GM23338 (cell line): Measurements from ENCODE around the gene ZNRD2. TPM values are rescaled to one million over a fixed set of nuclear protein-coding genes. Genes with fewer than 3 reads are reported as not detected.

Source experiments
- ATAC-seq: fragments of 200-7000 bp; cut with Tn5 transposase; 3 replicates; pipeline ENCODE4 v1.9.1; 2020
- DNase-seq: peaks from one replicate; pipeline ENCODE4 v3.0.0-alpha.2; 2015; ENCODE audit warnings: low spot score
- H2AFZ ChIP-seq: fragments of 200-600 bp; sonication (generic); 2 replicates; pipeline ENCODE4 v1.8.0; 2016; ENCODE audit warnings: antibody characterized with exemption, mild to moderate bottlenecking, moderate library complexity
- H3F3A ChIP-seq: fragments of 200-600 bp; sonication (generic); replicated peaks from 2 replicates; pipeline ENCODE4 v1.8.0; 2017; ENCODE audit warnings: antibody characterized with exemption, mixed run types, low read depth
- H3K27ac ChIP-seq: fragments of 200-600 bp; sonication (generic); 2 replicates; pipeline ENCODE4 v1.6.1; 2016; ENCODE audit warnings: low read depth
- H3K27me3 ChIP-seq: fragments of 200-600 bp; sonication (generic); 2 replicates; pipeline ENCODE4 v1.8.0; 2016; ENCODE audit warnings: mild to moderate bottlenecking, mixed run types, moderate library complexity; ENCODE audit not compliant: insufficient read depth
- H3K36me3 ChIP-seq: fragments of 200-600 bp; sonication (generic); 2 replicates; pipeline ENCODE4 v1.8.0; 2016; ENCODE audit warnings: mild to moderate bottlenecking; ENCODE audit not compliant: insufficient read depth
- H3K4me1 ChIP-seq: fragments of 200-600 bp; sonication (generic); 2 replicates; pipeline ENCODE4 v1.8.0; 2016; ENCODE audit warnings: mild to moderate bottlenecking, moderate library complexity; ENCODE audit not compliant: insufficient read depth
- H3K4me2 ChIP-seq: fragments of 200-600 bp; sonication (generic); 2 replicates; pipeline ENCODE4 v1.7.1; 2017; ENCODE audit warnings: mixed run types
- H3K4me3 ChIP-seq: fragments of 200-600 bp; sonication (generic); 2 replicates; pipeline ENCODE4 v1.6.1; 2016; ENCODE audit warnings: mixed run types
- H3K79me2 ChIP-seq: fragments of 200-600 bp; sonication (generic); replicated peaks from 2 replicates; pipeline ENCODE4 v1.8.0; 2017; ENCODE audit warnings: mild to moderate bottlenecking; ENCODE audit not compliant: insufficient read depth
- H3K9me2 ChIP-seq: fragments of 200-600 bp; sonication (generic); 2 replicates; pipeline ENCODE4 v1.8.0; 2017; ENCODE audit not compliant: insufficient read depth
- H4K20me1 ChIP-seq: fragments of 200-600 bp; sonication (generic); replicated peaks from 2 replicates; pipeline ENCODE4 v1.8.0; 2017; ENCODE audit warnings: mild to moderate bottlenecking; ENCODE audit not compliant: insufficient read depth
- H3K27ac Mint-ChIP-seq: 2 replicates; pipeline ENCODE4 v1.8.0; 2020; ENCODE audit warnings: inconsistent platforms, mild to moderate bottlenecking, moderate library complexity, mixed read lengths
- H3K27me3 Mint-ChIP-seq: 3 replicates; pipeline ENCODE4 v1.8.0; 2022; ENCODE audit warnings: low read depth, mild to moderate bottlenecking, moderate library complexity, mixed read lengths, inconsistent platforms; ENCODE audit not compliant: insufficient read depth, poor library complexity
- H3K36me3 Mint-ChIP-seq: 3 replicates; pipeline ENCODE4 v1.8.0; 2021; ENCODE audit warnings: low read depth, mild to moderate bottlenecking, inconsistent platforms, moderate library complexity, mixed read lengths
- H3K4me1 Mint-ChIP-seq: 3 replicates; pipeline ENCODE4 v1.8.0; 2020; ENCODE audit warnings: mild to moderate bottlenecking, inconsistent platforms, mixed read lengths
- H3K4me3 Mint-ChIP-seq: 3 replicates; pipeline ENCODE4 v1.8.0; 2021; ENCODE audit warnings: moderate library complexity, mild to moderate bottlenecking, inconsistent platforms, mixed read lengths
- H3K9me3 Mint-ChIP-seq: 3 replicates; pipeline ENCODE4 v1.8.0; 2020; ENCODE audit warnings: moderate library complexity, mild to moderate bottlenecking, inconsistent platforms, mixed read lengths
- CREB1 ChIP-seq: fragments of 250-450 bp; sonication (Bioruptor Pico); IDR thresholded peaks from 2 replicates; pipeline ENCODE4 v1.5.0; 2020; ENCODE audit warnings: low read depth, mild to moderate bottlenecking, moderate library complexity
- CTCF ChIP-seq, 2 experiments: fragments of 200-600 bp in 1 of 2; sonication (generic) in 1 of 2; conservative IDR thresholded peaks; 2 replicates each; pipeline versions ENCODE4 v1.5.1 to v1.6.1; 2016 to 2017; ENCODE audit warnings: antibody characterized with exemption in 2 of 2, low read depth in 2 of 2, mild to moderate bottlenecking in 2 of 2, moderate library complexity in 1 of 2
- ETS1 ChIP-seq: IDR thresholded peaks from 2 replicates; pipeline ENCODE4 v1.6.1; 2016; ENCODE audit warnings: antibody characterized with exemption
- EZH2phosphoT487 ChIP-seq: fragments of 200-600 bp; sonication (generic); IDR thresholded peaks from one replicate; pipeline ENCODE4 v1.8.1; 2018; ENCODE audit warnings: antibody characterized with exemption; ENCODE audit not compliant: unreplicated experiment
- JUNB ChIP-seq: IDR thresholded peaks from one replicate; pipeline ENCODE4 v1.6.1; 2016; ENCODE audit warnings: antibody characterized with exemption; ENCODE audit not compliant: unreplicated experiment
- NANOG ChIP-seq: IDR thresholded peaks from 2 replicates; pipeline ENCODE4 v1.6.1; 2016; ENCODE audit warnings: antibody characterized with exemption, borderline replicate concordance
- POLR2AphosphoS5 ChIP-seq: IDR thresholded peaks from 2 replicates; pipeline ENCODE4 v1.6.1; 2016; ENCODE audit warnings: antibody characterized with exemption, low read depth
- STAT1 ChIP-seq: IDR thresholded peaks from one replicate; pipeline ENCODE4 v1.6.1; 2016; ENCODE audit warnings: antibody characterized with exemption; ENCODE audit not compliant: unreplicated experiment
- ZNF114 ChIP-seq: fragments of 250-450 bp; sonication (Bioruptor Pico); IDR thresholded peaks from 2 replicates; pipeline ENCODE4 v1.5.0; 2020; ENCODE audit warnings: mild to moderate bottlenecking, moderate library complexity
- ZNF331 ChIP-seq: fragments of 250-450 bp; sonication (Bioruptor Pico); IDR thresholded peaks from 2 replicates; pipeline ENCODE4 v1.5.0; 2020; ENCODE audit warnings: low read depth, mild to moderate bottlenecking, moderate library complexity
- polyA plus RNA-seq: library from polyadenylated mRNA; unstranded; fragments of >200 nt; fragmentation: Nextera tagmentation; extraction: Ambion mirVana; gene quantifications from 2 replicates; pipeline ENCODE4 v1.2.1, GENCODE V29; 2016
- total RNA-seq: library from RNA; depleted of rRNA; stranded (reverse); fragments of >200 nt; shearing (Covaris generic); gene quantifications from 2 replicates; pipeline ENCODE4 v1.2.3, GENCODE V29; 2014
- TF ChIP-seq, protein P1 (sequence below): IDR thresholded peaks from one replicate; pipeline ENCODE4 v1.6.1; 2018; ENCODE audit warnings: antibody characterized with exemption; ENCODE audit not compliant: unreplicated experiment

Gene ZNRD2
- total and polyA plus RNA-seq, 2 experiments from 2014 or later, result 78.6 to 148 TPM

DNA sequence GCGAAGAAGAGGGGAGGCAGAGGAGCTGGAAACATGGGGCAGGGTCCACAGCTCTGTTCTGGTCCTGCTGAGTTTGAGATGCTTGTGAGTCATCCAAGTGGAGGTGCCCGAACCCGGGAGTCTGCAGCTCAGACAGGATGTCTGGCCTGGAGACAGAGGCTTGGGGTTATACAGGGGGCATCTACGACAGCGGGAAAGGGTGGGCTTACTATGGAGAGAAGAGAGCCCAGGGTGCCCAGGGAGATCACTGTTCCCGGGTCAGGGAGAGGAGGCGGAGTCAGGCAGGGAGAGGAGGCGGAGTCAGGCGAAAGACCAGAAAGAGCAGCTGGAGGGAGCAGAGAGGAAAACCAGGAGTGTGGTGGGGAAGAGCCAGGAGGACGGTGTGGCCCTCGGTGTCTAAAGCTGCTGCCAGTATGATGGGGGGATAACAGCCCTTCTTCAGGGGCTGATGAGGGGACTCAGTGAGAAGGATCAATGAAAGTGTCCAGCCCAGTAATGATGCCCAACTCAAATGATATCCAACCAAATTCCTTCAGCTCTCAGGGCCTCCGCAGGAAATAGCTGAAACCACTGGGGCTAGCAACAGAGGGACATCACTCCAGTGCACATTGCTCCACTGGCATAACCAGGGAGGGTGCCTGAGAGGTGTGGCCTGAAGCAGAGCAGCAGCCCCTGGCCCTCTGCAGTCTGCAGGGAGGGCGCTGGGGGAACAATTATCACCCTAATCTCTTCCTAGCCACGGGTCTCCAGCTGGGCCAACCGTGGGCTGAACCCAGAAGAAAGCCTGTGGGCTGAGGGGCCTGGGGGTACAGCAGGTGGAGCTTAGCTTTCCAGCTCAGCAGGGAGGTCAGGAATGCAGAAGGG, 9.5 kb upstream of the ZNRD2 start:
- Histone ChIP-seq H3K4me2 (peak overlapping the region; percentile 59), H4K20me1 (no peaks in the 10 kb centered on the region), H2AFZ (peak overlapping the region; percentile 80), H3K79me2 (no peaks in the 10 kb centered on the region), H3K4me3 (peak overlapping the region; percentile 35; the same call in 1 of the 2 replicates), H3K27ac (no peak overlapping the region), H3K27me3 (peaks cover 39% of the 10 kb centered on the region), H3K36me3 (no peaks in the 10 kb centered on the region), H3K4me1 (peaks cover 35% of the 10 kb centered on the region), H3K9me2 (no peaks in the 10 kb centered on the region), H3F3A (peaks cover 6% of the 10 kb centered on the region; the same call in 1 of the 2 replicates)
- peaks cover 37% of the 10 kb centered on the region for H3K4me1 Mint-ChIP-seq
- DNase-seq, result peak; percentile 83
- ATAC-seq, result peak; percentile 63
- 0 out of 2 replicates have a peak overlapping the region, but pooled peaks have one; percentile 7 for H3K27ac Mint-ChIP-seq
- peaks cover 32% of the 10 kb centered on the region for H3K27me3 Mint-ChIP-seq
- no peaks in the 10 kb centered on the region; the same call in 2 of the 3 replicates for H3K36me3 Mint-ChIP-seq
- H3K9me3 Mint-ChIP-seq, result no peaks in the 10 kb centered on the region
- TF ChIP-seq ETS1 (no peak), POLR2AphosphoS5 (peak; percentile 65)
- H3K4me3 Mint-ChIP-seq, result peak overlapping the region; percentile 39

GRCh38 chr11:65562020-65562419, 8.3 kb upstream of the ZNRD2 start:
- Histone ChIP-seq H3K79me2 (no peaks in the 10 kb centered on the region), H3K9me2 (no peaks in the 10 kb centered on the region), H4K20me1 (no peaks in the 10 kb centered on the region), H3K36me3 (no peaks in the 10 kb centered on the region), H3K27ac (no peak overlapping the region), H3K4me2 (no peak overlapping the region), H3K27me3 (peaks cover 27% of the 10 kb centered on the region), H2AFZ (no peak overlapping the region), H3K4me1 (peaks cover 32% of the 10 kb centered on the region), H3F3A (peaks cover 6% of the 10 kb centered on the region; the same call in 1 of the 2 replicates), H3K4me3 (no peak overlapping the region)
- H3K4me3 Mint-ChIP-seq, result no peak overlapping the region
- H3K36me3 Mint-ChIP-seq, result no peaks in the 10 kb centered on the region
- no peak overlapping the region for H3K27ac Mint-ChIP-seq
- H3K9me3 Mint-ChIP-seq, result no peaks in the 10 kb centered on the region
- peaks cover 23% of the 10 kb centered on the region for H3K27me3 Mint-ChIP-seq
- DNase-seq (no peak), ATAC-seq (no peak)
- peaks cover 29% of the 10 kb centered on the region for H3K4me1 Mint-ChIP-seq
- TF ChIP-seq CTCF (conservative IDR thresholded peaks at IDR 0.05; ENCODE audit: low read depth in 2 of 2) (no peak), EZH2phosphoT487 (no peak), CREB1 (CRISPR knock-in tag) (no peak), ZNF331 (CRISPR knock-in tag) (no peak), NANOG (no peak), ETS1 (no peak), STAT1 (no peak), ZNF114 (CRISPR knock-in tag) (no peak), JUNB (no peak), POLR2AphosphoS5 (no peak)
- TF ChIP-seq, protein P1, sequence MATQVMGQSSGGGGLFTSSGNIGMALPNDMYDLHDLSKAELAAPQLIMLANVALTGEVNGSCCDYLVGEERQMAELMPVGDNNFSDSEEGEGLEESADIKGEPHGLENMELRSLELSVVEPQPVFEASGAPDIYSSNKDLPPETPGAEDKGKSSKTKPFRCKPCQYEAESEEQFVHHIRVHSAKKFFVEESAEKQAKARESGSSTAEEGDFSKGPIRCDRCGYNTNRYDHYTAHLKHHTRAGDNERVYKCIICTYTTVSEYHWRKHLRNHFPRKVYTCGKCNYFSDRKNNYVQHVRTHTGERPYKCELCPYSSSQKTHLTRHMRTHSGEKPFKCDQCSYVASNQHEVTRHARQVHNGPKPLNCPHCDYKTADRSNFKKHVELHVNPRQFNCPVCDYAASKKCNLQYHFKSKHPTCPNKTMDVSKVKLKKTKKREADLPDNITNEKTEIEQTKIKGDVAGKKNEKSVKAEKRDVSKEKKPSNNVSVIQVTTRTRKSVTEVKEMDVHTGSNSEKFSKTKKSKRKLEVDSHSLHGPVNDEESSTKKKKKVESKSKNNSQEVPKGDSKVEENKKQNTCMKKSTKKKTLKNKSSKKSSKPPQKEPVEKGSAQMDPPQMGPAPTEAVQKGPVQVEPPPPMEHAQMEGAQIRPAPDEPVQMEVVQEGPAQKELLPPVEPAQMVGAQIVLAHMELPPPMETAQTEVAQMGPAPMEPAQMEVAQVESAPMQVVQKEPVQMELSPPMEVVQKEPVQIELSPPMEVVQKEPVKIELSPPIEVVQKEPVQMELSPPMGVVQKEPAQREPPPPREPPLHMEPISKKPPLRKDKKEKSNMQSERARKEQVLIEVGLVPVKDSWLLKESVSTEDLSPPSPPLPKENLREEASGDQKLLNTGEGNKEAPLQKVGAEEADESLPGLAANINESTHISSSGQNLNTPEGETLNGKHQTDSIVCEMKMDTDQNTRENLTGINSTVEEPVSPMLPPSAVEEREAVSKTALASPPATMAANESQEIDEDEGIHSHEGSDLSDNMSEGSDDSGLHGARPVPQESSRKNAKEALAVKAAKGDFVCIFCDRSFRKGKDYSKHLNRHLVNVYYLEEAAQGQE, result no peak
